HG03460 (cell line): ENCODE measurements around the gene TFR2.

ENCODE experiments used
- ATAC-seq: cut with Tn5 transposase; IDR thresholded peaks from one replicate; pipeline ENCODE4 v1.9.1; 2021; ENCODE audit not compliant: unreplicated experiment

The TFR2 gene

DNA sequence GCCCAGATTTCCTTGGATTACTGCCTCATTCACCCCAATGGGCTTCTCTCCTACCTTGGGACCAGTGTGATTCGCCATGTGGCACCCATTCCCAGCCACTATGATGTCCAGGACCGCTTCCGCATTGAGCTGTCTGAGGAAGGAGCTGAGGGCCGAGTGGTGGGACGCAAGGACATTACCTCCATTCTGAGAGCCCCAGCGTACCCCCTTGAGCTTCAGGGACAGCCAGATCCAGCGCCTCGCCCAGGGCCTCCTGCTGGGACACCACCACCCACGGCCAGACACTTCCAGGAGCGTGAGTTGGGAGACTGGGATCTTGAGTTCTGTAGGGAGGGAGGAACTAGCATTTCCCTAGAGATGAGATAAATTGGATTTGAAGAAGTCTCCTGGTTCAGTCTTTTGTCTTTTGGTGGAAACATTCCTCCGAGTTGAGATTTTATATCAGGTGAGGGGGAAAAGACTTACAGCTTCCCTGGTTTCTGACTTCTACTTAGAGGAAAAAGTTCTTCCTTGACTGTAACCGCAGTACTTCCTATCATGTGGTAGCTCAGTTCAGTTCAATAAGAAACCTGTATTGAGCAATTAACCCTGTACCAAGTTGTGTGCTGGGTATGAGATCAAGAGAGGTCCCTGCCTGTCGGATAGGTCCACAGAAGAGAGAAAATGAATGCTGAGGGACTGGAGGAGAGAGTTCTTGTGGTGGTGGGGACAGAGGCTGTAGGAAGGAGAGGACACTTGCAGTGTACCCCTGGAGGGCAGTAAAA is 27.8 kb downstream of the TFR2 start:
- no peak for ATAC-seq

DNA sequence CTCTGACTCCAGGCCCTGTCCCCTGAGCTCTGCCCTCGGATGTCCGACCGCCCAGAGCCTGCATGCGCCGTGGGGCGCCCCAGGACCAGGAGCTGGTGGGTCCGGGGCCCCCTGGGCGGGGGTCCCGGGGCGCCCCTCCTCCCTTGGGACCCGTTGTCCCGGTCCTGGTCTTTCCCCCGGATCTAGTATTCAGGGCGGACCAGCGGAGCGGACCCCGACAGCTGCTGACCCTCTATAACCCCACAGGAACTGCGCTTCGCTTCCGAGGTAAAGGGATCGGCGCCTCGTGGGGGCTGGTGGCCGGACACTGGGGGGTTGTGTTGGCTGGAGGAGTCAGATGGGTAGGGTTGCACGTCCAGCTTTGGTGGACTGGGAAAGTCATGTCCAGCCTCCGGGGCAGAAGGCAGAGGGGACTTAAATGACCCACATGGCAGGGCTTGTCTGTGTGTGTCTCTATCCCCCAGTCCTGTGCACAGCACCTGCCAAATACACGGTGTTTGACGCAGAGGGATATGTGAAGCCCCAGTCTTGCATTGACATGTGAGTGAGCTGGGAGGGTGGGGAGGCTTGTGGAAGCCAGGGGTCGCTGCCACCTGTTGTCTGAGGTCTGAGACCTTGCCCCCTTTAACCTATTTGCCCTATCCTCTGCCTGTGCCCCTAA is 28.5 kb downstream of the TFR2 start:
- no peak for ATAC-seq

DNA sequence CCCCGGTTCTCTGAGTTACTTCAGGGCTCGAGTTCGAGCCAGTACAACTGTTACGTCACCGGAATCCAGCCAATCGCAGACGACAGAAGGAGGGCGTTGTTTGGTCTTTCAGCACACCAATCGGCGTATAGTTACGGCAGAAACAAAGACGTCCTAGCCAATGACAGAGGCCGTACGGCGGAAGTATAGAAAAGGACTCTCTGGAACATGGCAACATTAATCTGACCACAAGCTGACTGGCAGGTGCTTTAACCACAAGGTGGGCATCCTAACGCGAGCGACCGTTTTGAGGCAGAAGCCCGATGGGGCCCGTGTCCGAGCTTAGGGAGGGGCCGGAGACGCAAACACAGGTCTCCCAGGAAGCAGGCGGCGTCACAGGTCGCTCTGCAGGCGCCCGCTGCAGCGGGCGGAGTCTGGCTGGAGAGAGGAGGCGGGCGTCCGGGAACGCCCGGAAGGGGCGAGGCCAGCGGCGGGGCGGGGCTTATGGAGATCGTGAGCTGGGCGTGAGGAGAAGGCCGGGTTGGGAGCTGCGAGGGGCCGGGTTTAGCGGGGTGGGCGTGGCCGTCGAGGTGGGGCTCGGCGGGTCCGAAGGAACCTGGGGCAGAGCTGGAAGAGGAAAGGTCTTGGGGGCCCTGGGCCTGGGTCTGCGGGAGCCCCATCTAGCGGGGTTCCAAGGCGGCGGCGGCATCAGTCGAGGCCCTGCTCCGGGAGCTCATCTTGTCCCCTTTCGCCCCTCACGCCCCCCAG is 29.2 kb downstream of the TFR2 start, which contains the start of gene MOSPD3:
TSS of gene MOSPD3 (plus strand) at position 558 of the 747 bp plus-strand sequence. CDS start 252 bp downstream, outside the sequence.
- ATAC-seq, result peak; percentile 91

DNA sequence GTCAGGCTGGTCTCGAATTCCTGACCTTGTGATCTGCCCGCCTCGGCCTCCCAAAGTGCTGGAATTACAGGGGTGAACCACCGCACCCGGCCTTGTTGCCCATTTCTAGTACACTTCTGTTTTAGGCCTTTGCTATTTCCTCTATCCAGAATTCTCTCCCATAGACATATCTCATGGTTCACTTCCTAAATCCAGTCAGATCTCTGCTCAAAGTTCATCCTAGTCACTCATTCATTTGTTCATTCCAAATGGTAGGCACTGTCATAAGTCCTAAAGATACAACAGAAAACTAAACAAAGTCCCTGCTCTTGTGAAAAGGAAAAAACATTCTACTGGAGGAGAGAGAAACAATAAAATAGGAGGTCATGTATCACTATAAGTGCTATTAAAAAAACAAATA is 31.4 kb downstream of the TFR2 start:
- ATAC-seq, result no peak

DNA sequence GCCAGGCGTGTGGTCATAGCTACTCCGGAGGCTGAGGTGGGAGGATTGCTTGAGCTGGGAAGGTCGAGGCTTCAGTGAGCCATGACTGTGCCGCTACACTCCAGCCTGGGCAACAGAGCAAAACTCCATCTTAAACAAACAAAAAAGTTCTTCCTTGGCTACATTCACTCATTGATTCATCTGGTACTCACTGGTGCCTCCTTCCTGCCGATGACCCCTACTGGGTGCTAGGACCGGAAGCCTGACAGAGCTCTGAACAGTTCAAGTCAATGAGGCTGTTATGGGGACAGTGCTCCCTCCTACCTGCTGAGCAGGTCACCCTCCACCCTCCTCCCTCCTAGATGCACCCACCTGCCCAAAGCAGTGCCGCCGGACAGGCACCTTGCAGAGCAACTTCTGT is 34.2 kb downstream of the TFR2 start:
- ATAC-seq, result no peak

DNA sequence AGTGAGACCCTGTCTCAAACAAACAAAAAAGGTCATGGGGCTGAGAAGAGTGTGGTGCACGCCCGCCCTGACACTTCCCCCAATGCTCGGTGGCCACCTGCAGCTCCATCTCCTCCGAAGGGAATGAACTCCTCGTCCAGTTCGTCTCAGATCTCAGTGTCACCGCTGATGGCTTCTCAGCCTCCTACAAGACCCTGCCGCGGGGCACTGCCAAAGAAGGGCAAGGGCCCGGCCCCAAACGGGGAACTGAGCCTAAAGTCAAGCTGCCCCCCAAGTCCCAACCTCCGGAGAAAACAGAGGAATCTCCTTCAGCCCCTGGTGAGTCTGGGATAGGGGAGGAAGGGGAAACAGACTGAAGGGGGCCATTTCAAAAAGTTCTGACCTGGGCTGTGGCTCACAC is 35.0 kb downstream of the TFR2 start:
- ATAC-seq, result no peak

DNA sequence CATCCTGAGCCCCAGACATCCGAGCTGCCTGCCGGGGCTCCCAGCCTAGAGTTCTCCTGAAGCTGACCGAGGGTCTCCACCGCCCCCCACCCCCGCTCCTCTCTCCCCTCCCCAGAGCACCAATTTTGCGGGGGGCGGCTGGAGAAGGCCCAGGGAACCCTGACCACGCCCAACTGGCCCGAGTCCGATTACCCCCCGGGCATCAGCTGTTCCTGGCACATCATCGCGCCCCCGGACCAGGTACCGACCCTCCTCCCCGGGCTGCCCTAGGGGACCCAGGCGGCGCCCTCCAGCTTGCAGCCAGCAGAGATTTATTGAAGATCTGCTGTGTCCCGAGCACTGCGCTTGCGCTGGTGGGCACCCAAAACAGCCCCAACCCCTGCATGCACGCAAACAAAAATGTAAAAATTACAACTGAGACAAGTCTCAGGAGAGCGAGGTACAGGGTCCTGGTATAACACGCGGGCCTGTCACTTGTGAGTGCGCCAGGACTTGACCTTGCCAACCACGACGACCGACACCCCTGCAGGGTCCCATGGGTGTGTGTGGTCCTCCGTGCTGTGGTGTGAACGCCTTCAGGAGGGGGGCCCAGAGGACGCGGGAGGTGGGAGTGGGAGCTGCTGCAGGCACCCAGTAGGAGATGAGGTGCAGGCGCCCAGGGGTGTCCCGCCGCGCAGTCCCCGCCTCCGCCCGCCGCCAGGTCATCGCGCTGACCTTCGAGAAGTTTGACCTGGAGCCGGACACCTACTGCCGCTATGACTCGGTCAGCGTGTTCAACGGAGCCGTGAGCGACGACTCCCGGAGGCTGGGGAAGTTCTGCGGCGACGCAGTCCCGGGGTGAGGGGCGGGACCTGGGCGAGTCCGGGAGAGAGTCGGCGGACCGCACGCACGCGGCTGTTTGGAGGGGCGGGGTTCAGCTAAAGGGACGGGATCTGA is 36.1 kb downstream of the TFR2 start:
- ATAC-seq, result no peak

DNA sequence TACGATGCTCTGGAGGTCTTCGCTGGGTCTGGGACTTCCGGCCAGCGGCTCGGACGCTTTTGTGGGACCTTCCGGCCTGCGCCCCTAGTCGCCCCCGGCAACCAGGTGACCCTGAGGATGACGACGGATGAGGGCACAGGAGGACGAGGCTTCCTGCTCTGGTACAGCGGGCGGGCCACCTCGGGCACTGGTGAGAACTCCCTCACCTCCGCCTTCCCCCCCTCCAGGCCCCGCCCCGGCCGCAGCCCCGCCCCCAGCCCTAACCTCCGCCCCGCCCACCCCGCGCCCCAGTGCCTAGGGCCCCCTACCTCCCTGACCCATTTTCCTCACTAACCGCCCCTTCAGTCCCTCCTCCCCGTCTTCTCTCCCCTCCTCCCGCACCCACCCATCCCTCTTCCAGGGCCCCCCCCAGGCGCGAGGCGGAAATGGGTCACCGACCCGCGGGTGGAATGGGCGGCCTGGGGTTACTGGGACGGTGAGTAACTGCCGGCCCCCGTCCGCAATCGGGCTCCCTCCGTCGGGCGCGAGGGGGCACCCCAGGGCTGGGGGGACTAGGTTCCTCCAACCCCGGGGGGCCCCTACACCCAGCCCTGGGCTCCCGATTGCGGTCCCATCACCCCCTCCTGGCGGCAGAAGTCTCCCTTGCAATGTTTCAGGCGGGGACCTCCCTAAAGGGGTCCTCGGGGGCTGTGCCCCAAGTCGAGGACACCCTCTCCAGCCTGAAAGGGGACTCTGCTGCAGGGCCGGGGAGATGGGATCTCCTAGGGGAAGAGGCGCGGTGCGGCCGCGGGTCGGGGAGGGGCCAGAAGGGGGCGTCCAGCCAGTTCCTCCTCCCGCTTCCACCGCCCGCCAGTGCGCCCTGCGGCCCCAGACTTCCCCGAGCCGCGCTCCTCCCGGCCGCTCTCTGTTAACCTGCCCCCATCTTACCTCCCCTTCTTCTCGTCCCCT is 37.0 kb downstream of the TFR2 start:
- peak; percentile 56 for ATAC-seq

DNA sequence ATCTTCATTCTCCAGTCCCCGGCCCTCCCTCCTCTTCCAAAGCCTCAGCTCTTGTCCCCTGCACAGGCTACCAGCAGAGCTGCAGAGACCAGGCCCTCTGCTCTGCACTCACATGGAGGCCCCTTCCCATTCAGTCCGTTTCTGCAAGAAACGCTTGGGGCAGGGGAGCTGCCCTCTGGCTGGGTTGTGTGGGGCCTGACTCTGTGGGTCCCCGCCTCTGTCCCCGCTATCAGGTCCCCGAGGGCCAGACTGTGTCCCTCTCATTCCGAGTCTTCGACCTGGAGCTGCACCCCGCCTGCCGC is 37.7 kb downstream of the TFR2 start:
- no peak for ATAC-seq

DNA sequence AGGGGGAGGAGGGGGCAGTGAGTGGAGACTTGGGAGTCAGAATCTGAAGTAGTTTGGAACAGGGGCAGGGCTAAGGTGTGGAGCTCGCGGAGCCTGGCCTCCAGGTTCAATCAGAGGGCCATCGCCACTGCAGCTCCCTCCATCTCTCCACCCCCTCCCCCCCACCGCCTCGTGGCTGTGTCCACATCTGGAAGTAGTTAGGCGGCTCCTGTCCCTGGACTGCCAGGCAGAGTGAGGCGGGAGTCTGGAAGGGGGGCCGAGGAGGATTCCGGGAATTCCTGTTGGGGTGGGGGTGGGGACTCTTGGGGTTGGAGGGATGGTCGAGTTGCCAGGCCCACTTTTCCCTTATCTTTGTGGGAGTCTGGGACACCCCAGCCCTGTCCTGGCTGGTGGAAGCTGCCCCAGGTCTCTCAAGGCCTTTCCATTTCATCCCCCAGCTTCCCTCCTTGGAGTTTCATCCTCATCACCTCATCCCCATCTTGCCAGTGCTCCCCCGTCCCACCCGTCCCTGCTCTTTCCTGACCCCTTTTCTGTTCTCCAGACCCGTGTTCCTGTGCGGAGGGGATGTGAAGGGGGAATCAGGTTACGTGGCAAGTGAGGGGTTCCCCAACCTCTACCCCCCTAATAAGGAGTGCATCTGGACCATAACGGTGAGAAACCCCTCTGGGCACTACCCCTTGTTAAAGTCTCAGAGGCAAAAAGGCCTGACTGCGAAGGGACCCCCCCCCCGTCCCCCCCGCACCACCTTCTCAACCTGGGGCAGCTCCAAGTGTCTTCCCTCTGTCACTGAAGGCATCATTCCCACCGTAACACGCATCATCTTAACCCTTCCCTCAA is 38.2 kb downstream of the TFR2 start:
- ATAC-seq, result no peak

DNA sequence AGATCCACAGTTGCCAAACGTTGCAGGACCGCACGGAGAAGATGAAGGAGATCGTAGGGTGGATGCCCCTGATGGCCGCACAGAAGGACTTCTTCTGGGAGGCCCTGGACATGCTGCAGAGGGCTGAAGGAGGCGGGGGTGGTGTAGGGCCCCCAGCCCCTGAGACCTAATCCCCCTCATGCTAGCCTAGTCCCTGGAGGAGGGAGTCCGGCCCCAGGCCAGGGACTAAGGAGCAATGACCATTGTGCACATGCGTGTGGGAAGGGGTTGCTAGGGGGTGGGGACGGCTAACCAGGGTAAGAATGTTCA is 40.7 kb downstream of the TFR2 start:
- ATAC-seq, result no peak

DNA sequence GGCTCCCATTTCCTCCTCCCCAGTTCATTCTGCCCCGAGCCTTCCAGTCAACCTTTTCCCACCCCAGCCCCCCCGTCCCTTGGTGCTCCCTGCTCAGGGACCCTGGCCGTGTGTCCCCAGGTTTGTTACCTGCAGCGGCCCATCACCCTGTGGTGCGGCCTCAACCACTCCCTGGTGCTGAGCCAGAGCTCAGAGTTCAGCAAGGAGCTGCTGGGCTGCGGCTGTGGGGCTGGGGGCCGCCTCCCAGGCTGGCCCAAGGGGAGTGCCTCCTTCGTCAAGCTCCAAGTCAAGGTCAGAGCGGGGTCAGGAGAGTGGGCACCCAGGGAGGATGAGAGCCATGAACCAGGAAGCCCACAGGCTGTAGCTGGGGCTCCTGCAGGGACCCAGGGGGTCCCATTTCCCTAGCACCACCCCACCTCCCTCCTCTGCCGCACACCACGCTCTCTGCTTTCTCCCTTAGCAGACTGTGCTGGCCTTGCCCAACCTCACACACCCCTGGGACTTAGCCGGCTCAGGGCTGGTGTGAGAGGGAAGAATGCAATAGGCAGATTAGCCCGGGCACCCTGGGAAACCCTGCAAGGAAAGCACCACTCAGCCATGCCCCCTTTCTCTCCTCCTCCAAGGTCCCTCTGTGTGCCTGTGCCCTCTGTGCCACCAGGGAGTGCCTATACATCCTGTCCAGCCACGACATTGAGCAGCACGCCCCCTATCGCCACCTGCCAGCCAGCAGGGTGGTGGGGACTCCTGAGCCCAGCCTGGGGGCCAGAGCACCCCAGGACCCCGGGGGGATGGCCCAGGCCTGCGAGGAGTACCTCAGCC is 41.2 kb downstream of the TFR2 start:
- no peak for ATAC-seq

DNA sequence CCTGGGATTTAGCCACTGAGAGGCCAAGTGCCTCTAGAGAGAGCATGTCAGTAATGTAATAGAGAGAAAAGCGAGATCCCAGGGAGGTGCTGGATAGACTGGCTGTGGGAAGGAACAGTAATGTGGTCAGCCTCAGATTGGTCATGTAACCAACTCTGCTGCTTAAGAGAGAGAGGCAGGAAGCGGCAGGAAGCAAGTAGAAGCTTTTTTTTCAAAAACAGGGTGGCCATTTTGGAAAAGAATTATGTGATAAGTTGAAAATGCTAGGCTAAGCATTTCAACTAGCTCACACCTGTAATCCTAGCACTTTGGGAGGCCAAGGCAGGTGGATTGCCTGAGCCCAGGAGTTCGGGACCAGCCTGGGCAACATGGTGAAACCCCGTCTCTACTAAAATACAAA is 42.9 kb downstream of the TFR2 start:
- ATAC-seq, result no peak

DNA sequence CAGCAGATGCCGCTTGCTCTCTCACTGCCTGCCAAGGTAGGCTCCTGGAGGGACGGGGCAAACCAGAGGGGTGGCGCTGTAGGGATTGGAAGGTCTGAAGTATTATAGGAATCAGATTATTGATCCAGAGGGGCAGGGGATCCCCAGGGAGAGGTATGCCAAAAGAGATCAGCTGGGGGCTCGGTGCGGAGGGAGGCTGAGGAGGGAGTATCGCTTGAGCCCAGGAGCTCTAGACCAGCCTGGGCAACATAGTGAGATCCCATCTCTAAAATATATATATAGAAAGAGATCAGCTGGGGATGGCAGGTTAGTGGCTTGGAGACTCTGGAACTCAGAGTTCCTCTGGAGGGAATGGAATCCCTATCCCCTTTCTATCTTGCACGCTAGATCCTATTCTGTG is 46.2 kb downstream of the TFR2 start:
- ATAC-seq, result no peak

DNA sequence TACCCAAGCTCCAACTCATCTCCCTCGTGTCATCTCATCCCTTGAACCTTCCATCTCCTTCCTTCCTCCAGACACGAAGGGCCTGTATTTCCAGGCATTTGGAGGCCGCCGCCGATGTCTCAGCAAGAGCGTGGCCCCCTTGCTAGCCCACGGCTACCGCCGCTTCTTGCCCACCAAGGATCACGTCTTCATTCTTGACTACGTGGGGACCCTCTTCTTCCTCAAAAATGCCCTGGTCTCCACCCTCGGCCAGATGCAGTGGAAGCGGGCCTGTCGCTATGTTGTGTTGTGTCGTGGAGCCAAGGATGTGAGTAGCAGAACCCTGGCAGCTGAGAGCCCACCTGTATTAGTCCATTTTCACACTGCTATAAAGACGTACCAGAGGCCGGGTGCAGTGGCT is 49.8 kb downstream of the TFR2 start:
- ATAC-seq, result no peak

DNA sequence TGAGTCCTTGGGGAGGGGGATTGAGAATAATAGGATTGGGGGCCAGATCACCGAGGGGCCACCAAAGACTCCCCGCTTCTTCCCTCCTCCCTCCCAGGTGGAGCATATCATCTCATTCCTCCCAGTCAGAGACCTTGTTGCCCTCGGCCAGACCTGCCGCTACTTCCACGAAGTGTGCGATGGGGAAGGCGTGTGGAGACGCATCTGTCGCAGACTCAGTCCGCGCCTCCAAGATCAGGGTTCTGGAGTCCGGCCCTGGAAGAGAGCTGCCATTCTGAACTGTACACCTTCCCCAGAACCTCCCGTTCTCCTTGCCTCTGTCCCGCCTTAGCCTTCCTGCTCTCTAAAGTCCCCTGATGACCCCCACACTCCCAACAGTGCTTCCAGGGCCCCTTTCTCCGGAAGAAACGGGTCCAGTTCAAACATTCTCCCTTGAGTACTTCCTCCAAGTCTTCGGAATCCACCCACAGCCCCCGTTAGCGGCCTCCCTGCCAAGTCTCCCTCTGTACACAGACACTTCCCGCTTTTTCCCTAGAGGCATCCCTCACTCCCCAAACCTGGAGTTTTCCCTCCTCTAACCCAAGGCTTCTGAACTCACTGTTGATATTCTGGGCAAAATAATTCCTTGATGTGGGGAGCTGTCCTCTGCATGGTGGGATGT is 51.1 kb downstream of the TFR2 start:
- ATAC-seq, result no peak

DNA sequence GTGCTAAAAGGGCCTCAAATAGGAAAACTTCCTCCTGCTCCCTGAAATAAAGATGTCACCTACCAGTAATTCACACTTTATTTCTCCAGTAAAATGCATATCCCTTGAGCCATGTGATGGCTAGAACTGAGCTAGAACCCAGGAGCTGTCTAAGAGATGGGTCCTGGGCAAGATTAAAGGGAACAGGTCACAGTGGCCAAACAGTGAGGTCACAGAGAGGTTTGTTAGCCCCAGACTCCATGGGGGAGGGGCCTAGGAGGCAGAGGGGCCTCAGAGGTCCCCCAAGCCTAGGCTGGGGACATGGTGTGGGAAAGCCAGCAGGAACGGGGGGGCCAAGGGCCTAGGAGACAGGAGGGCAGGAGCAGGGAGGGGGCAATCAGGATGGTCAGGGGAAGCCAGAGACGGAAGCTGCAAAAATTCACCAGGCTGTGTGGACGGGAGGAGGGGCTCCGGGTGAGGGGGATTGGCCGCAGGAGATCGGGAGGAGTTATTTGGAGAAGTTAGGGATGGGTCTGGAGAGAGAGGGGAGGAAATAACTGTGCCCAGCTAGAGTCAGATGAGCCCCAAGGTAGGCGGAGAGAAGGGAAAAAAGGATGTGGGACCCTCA is 51.9 kb downstream of the TFR2 start:
- no peak for ATAC-seq
